Inferior parietal cortex (tissue), 1 donor: Measurements from ENCODE around the gene AFF3.
"Not testable (repeated sequence)": the region's sequence is repeated elsewhere in the genome, so short reads cannot be mapped to it uniquely, and the experiment has no call there.

Experiments used
- DNase-seq: peaks from one replicate; pipeline ENCODE4 v3.0.0-alpha.2; 2016; ENCODE audit errors: extremely low spot score

Gene AFF3

GRCh38 chr2:99670768-99671734 lies 471.3 kb downstream of the AFF3 start:
- no peak for DNase-seq

DNA sequence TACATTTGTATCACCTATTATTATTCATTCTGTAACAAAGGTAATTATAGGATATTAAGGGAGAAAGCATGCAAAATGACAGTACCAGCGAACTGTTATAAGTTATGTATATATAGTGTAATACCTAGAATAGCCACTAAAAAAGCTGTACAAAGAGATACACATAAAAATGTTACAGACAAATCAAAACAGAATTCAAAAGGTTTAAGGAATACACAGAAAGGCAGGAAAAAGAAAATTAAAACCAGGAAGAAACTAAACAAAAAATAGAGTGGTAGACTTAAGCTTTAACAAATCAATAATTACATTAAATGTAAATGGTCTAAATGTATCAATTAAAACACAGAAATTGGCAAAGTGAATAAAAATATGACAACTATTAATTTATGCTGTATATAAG lies 476.1 kb downstream of the AFF3 start:
- DNase-seq, result no peak

- DNase-seq, result no peak
These were observed 478.7 kb downstream of the AFF3 start for GRCh38 chr2:99663641-99664040.

DNA sequence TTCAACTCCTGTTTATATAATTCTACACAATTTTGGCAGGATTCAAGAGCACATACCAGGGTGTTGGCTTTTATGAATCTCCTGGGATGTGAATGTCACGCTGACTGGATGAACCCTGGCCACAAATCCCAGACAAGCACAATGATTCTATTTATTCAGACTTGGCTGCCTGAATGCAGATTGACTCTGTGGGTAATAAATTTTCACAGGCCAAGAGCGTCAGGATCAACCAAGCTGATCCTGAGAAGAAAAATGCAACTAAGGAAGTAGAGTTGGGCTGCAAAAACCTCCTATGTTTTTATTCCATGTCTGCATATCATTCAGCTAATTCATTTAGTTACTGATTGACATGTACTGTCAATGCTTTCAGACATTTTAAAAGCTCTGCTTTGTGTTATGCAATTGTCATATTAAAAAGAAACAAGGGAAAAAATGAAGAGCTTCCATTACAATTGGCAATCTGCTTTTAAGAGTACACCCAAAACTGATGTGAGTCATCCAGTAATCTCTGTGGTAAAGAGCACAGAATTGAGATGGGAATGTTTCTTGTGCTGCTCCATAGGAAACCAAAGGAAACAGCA lies 479.5 kb downstream of the AFF3 start:
- no peak for DNase-seq

GRCh38 chr2:99661761-99662160 lies 480.6 kb downstream of the AFF3 start:
- DNase-seq, result not testable (repeated sequence)

DNA sequence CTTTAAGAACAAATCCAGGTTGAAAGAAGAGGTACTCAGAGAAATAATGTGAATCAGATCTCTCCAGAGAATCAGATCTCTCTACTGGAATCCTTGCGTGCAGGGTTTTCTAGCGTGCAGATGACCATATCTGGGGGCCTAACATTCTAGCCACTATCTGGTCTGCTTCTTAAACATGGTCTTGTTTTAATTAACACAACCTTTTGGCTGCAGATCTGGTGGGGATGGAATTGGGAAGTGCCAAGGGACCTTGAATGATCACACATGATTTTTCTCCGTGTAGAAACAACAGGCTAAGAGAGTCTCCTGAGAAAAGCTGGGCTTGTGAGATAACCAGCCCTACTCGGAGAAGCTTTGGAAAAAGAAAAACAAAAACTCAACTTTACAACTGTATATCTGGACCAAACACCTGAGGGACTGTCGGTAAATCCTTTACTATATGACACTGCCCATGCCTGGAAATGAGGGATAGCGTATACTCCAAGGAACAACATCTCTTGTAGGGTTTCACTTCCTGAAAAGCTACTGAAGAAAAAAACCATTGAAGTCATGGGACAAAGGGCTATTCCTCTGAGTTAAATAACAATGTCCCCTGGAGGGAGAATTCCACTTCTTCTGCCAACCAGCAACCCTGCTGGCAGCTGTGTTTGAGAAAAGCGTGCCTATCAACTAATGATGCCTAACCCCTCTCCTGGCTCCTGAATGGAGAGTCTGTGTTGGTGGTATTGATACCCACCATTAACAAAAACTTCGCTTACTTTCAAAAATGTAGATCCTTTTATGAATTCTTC lies 481.6 kb downstream of the AFF3 start:
- no peak for DNase-seq

DNA sequence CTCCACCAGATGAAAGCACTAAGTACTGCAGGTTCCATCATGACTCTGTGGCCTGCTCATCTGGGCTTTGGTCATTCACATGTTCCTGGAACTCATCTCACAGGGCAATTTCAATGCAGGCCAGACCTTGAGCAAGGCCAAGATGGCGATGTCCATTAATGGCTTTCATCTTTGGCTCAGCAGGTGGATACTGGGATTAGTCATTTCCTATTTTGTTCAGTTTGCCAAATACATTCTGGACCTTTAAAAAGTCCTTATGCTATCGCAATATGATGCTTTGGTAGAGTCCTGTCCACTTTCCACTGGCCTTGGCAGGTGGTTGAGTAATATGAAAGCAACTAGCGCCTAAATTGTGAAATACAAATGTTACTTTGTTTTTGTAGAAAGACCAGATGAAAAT lies 482.5 kb downstream of the AFF3 start:
- DNase-seq, result no peak

- no peak for DNase-seq
These were observed 484.6 kb downstream of the AFF3 start for GRCh38 chr2:99657691-99658258.

DNA sequence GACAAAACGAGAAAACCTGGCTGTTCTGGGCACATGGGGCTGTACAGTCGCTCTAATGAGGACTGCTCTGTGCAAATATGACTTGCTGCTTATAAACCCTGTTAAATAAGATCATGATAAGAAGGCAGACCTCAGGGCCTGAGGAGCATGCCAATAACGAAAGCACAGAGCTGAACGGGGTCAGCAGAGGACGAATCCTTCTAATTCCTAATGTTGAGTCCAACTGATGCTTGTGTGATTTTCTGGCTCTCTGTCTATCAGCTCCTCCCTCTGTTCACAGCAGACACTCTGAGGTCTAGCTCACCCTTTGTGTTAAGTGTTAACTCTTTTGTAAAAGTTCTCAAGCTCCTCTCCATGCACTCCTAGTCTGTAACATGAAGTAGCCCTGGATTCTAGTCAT lies 485.4 kb downstream of the AFF3 start:
- no peak for DNase-seq

- DNase-seq, result no peak
These were observed 489.0 kb downstream of the AFF3 start for GRCh38 chr2:99653433-99653832.

DNA sequence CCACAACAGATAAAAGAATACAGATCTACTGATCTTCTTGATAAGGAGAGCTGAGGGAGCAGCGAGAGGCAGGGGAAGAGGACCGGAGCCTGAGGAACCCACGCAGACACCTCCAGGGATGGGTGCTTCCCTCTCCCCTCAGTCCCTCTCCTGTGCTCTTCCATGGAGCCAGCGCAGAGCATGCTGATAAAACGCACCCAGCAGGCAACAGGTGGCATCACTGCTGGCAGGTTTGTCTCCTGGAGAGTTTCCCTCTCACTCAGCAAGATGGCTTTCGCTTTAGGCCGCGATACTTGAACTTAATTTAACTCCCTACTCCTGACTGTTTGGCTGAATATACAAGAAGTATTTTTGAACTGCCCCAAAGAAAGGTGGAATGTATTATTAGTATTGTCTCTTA lies 489.5 kb downstream of the AFF3 start:
- DNase-seq, result no peak

- DNase-seq, result no peak
These were observed 490.3 kb downstream of the AFF3 start for GRCh38 chr2:99651930-99652670.

DNA sequence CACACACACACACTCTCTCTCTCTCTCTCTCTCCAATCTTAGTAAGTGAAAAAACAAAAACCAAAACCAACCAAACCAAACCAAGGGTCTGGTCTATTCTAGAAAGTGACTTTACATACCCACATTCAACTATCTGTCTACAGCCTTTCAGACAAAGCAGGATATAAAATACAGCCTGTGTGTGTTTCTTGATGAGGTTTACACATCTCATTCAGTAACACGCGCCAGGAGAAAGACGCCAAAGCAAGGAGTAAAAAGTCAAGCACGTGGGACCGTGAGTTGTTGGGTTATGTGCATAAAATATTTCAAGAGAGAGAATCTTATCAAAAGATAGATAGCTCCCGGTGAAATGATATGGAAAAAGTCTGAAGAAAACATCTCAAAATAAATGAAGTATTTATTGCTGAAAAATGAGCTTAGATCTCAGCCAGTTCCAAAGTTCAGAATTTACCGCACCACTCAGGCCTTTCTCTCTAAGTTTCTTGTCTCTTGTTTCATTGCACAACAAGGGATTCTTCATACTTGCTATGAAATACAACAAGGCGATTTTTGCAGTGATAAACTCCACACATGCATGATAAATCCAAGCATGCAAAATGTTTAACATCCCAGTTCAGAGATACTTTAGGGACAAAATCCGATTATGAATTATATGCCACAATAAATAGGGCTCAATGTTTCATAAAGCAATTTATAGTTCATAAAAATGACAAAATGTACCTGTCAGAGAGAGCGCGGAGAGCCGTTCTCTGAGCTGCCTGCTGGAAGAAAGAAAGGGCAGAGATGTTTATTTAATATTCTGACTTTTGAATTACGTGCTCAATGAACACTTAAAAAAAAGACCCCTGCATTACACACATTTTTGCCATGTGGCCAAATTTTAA lies 493.2 kb downstream of the AFF3 start:
- no peak for DNase-seq

GRCh38 chr2:99648178-99648844 lies 494.1 kb downstream of the AFF3 start:
- peak; percentile 60 for DNase-seq

DNA sequence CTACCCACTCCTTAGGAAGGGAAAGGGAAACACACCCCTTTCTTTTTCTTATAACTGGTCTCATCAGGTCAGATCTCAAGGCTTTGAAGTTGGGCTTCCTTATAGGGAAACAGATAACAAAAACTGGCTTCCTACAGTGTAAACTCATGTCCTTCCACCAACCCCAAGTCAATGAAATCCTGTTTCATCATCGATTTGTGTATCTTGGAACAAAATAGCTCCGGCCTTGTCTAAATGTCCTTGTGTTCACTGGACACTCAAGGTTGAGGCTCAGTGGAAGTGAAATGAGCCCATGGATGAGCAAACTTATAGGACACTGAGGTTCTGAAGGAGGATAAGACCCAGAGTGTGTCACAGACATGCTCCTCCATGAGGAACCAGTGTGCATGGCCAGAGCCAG lies 496.4 kb downstream of the AFF3 start:
- no peak for DNase-seq

DNA sequence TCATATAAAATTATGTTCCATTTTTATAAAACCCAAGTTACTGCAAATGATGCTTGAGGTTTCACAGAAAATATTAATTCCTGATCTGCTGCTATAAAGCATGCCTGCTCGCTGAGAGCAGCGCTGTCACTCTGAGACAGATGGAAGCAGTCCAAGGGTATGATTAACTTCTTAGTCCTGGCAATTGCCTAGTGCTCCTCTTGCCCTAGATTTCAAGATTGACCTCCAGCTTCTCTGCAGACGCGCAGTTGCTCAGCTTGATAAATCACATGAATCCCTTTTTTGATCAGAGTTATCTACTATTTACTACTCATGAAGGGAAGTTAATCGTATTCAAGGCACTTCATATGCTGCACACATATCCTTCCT lies 498.0 kb downstream of the AFF3 start:
- DNase-seq, result no peak

GRCh38 chr2:99643787-99644418 lies 498.5 kb downstream of the AFF3 start:
- DNase-seq, result no peak

- no peak for DNase-seq
These were observed 500.4 kb downstream of the AFF3 start for GRCh38 chr2:99641999-99642398.

GRCh38 chr2:99640635-99641151 lies 501.7 kb downstream of the AFF3 start:
- no peak for DNase-seq
